ENCODE results near the gene AMER1.

The AMER1 gene

GRCh38 chrX:64191281-64192010 is 14.1 kb downstream of the AMER1 start:
- H3K9ac ChIP-seq (ENCODE audit: low read length): no peak overlapping the region
- no peaks in the 10 kb centered on the region for H3K79me2 ChIP-seq (ENCODE audit: insufficient read depth, low read length)
- H2AFZ ChIP-seq (ENCODE audit: low read length): no peak overlapping the region
- no peaks in the 10 kb centered on the region for H3K9me2 ChIP-seq (ENCODE audit: low read depth, low read length)
- no peaks in the 10 kb centered on the region for H4K20me1 ChIP-seq (ENCODE audit: insufficient read depth, low read length)
- H3K4me2 ChIP-seq (ENCODE audit: low read length): no peak overlapping the region
- H3K4me1 ChIP-seq (ENCODE audit: insufficient read depth, low read length, severe bottlenecking): no peaks in the 10 kb centered on the region
- no peaks in the 10 kb centered on the region for H3K9me3 ChIP-seq (ENCODE audit: low read length)
- no peak for TF ChIP-seq CTCF (IDR thresholded peaks at IDR 0.05; ENCODE audit: low read length)
- no peak for TF ChIP-seq EZH2 (IDR thresholded peaks at IDR 0.05; ENCODE audit: borderline replicate concordance, low read length)
- no peaks in the 10 kb centered on the region for H3K27me3 ChIP-seq (ENCODE audit: insufficient read depth, low read length)
- no peaks in the 10 kb centered on the region for H3F3A ChIP-seq (ENCODE audit: insufficient read depth, low read length)
- H3K4me3 ChIP-seq (ENCODE audit: low read depth, low read length, poor library complexity, severe bottlenecking): no peak overlapping the region
- H3K36me3 ChIP-seq (ENCODE audit: insufficient read depth, low read length): no peaks in the 10 kb centered on the region
- no peak overlapping the region for H3K27ac ChIP-seq (ENCODE audit: low read depth, low read length, poor library complexity, severe bottlenecking)

GRCh38 chrX:64190136-64190740 is 15.3 kb downstream of the AMER1 start:
- no peaks in the 10 kb centered on the region for H3K9me2 ChIP-seq (ENCODE audit: low read depth, low read length)

GRCh38 chrX:64188901-64189300 is 16.6 kb downstream of the AMER1 start:
- no peaks in the 10 kb centered on the region for H3K27me3 ChIP-seq (ENCODE audit: insufficient read depth, low read length)
- H3K9me2 ChIP-seq (ENCODE audit: low read depth, low read length): no peaks in the 10 kb centered on the region
- no peaks in the 10 kb centered on the region for H3K9me3 ChIP-seq (ENCODE audit: low read length)
- H3K4me1 ChIP-seq (ENCODE audit: insufficient read depth, low read length, severe bottlenecking): no peaks in the 10 kb centered on the region
- H3K4me3 ChIP-seq (ENCODE audit: low read depth, low read length, poor library complexity, severe bottlenecking): no peak overlapping the region
- no peaks in the 10 kb centered on the region for H4K20me1 ChIP-seq (ENCODE audit: insufficient read depth, low read length)
- no peaks in the 10 kb centered on the region for H3K79me2 ChIP-seq (ENCODE audit: insufficient read depth, low read length)
- no peaks in the 10 kb centered on the region for H3F3A ChIP-seq (ENCODE audit: insufficient read depth, low read length)
- H3K27ac ChIP-seq (ENCODE audit: low read depth, low read length, poor library complexity, severe bottlenecking): no peak overlapping the region
- no peak overlapping the region for H3K9ac ChIP-seq (ENCODE audit: low read length)
- TF ChIP-seq CTCF (IDR thresholded peaks at IDR 0.05; ENCODE audit: low read length): no peak
- no peak for TF ChIP-seq EZH2 (IDR thresholded peaks at IDR 0.05; ENCODE audit: borderline replicate concordance, low read length)
- no peak overlapping the region for H3K4me2 ChIP-seq (ENCODE audit: low read length)
- no peak overlapping the region for H2AFZ ChIP-seq (ENCODE audit: low read length)
- no peaks in the 10 kb centered on the region for H3K36me3 ChIP-seq (ENCODE audit: insufficient read depth, low read length)

More at GRCh38 chrX:64190136-64190740, 15.3 kb downstream of the AMER1 start:
- H2AFZ ChIP-seq (ENCODE audit: low read length): no peak overlapping the region
- H4K20me1 ChIP-seq (ENCODE audit: insufficient read depth, low read length): no peaks in the 10 kb centered on the region
- no peaks in the 10 kb centered on the region for H3K4me1 ChIP-seq (ENCODE audit: insufficient read depth, low read length, severe bottlenecking)
- no peaks in the 10 kb centered on the region for H3K36me3 ChIP-seq (ENCODE audit: insufficient read depth, low read length)
- H3K4me2 ChIP-seq (ENCODE audit: low read length): no peak overlapping the region
- H3F3A ChIP-seq (ENCODE audit: insufficient read depth, low read length): no peaks in the 10 kb centered on the region
- no peaks in the 10 kb centered on the region for H3K9me3 ChIP-seq (ENCODE audit: low read length)
- no peak overlapping the region for H3K27ac ChIP-seq (ENCODE audit: low read depth, low read length, poor library complexity, severe bottlenecking)
- no peaks in the 10 kb centered on the region for H3K79me2 ChIP-seq (ENCODE audit: insufficient read depth, low read length)
- no peak for TF ChIP-seq EZH2 (IDR thresholded peaks at IDR 0.05; ENCODE audit: borderline replicate concordance, low read length)
- TF ChIP-seq CTCF (IDR thresholded peaks at IDR 0.05; ENCODE audit: low read length): no peak
- H3K4me3 ChIP-seq (ENCODE audit: low read depth, low read length, poor library complexity, severe bottlenecking): no peak overlapping the region
- H3K9ac ChIP-seq (ENCODE audit: low read length): no peak overlapping the region
- H3K27me3 ChIP-seq (ENCODE audit: insufficient read depth, low read length): no peaks in the 10 kb centered on the region

Measured in OCI-LY1 (cell line).